ENCODE data around the gene GALC. TPM values are rescaled to one million over a fixed set of nuclear protein-coding genes. Genes with fewer than 3 reads are reported as not detected.

Gene GALC
- total and polyA plus RNA-seq, 2 donors (not counting 3 experiments of a cell fraction or from before 2014, with no cell fraction given), result 12.4 to 14.2 TPM

DNA sequence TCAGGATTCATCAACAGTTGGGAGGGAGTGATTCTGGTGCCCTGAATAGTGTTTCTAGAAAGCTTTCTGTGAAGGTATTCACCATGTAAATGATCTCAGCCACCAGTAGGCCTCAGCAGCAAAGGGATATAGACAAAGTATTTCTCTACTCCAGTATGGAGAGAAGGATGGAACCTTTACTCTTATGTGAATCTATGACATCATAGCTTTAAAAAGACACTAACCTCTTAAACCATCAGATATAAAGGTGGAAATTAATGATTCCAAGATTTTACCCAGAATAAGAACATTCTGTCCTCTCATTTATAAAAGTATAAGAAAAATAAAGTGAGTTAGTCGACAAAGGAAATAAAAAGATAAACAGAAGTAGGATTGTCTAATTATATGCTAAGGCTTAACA, 16.5 kb upstream of the GALC start:
- ChIA-PET POLR2A (no interaction called here), CTCF (no interaction called here)
- TF ChIP-seq EZH2 (IDR thresholded peaks at IDR 0.05; ENCODE audit: borderline replicate concordance, low read depth, low read length, severe bottlenecking), result no peak
- TF ChIP-seq POLR2A (IDR thresholded peaks at IDR 0.05; ENCODE audit: low read depth, low read length), result no peak
- TF ChIP-seq POLR2AphosphoS5 (IDR thresholded peaks at IDR 0.05; ENCODE audit: insufficient read depth, low read depth, low read length), result no peak
- TF ChIP-seq GATA2 (IDR thresholded peaks at IDR 0.05; ENCODE audit: insufficient read depth, insufficient read length, low read depth, low read length), result no peak
- TF ChIP-seq, protein P1, sequence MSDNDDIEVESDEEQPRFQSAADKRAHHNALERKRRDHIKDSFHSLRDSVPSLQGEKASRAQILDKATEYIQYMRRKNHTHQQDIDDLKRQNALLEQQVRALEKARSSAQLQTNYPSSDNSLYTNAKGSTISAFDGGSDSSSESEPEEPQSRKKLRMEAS (IDR thresholded peaks at IDR 0.05; ENCODE audit: insufficient read depth, insufficient read length), result no peak
- no peak for TF ChIP-seq MYC (IDR thresholded peaks at IDR 0.05; ENCODE audit: low read depth, low read length)
- no peak for TF ChIP-seq JUN (IDR thresholded peaks at IDR 0.05; ENCODE audit: borderline replicate concordance, insufficient read depth, insufficient read length, low read depth)
- Histone ChIP-seq H3K27me3 (ENCODE audit: control insufficient read depth in 2 of 2, insufficient read depth in 2 of 2, low read length in 2 of 2) (no peaks in the 10 kb centered on the region), H3K79me2 (ENCODE audit: control insufficient read depth, insufficient read depth, low read length) (no peaks in the 10 kb centered on the region), H3K4me1 (ENCODE audit: control insufficient read depth, extremely low read depth, insufficient read depth, low read length) (peaks cover 3% of the 10 kb centered on the region), H3K36me3 (ENCODE audit: control insufficient read depth in 2 of 2, extremely low read depth in 1 of 2, insufficient read depth in 2 of 2, low read length in 2 of 2) (no peaks in the 10 kb centered on the region), H2AFZ (ENCODE audit: low read depth, low read length) (no peak overlapping the region), H4K20me1 (replicated peaks; ENCODE audit: control insufficient read depth, extremely low read depth, insufficient read depth, low read length) (no peaks in the 10 kb centered on the region), H3K4me2 (ENCODE audit: insufficient read depth, low read length) (no peak overlapping the region), H3K9me1 (replicated peaks; ENCODE audit: control insufficient read depth, extremely low read depth, insufficient read depth, low read length) (peaks cover 2% of the 10 kb centered on the region), H3K27ac (ENCODE audit: insufficient read depth, low read depth, low read length) (no peak overlapping the region), H3K9me3 (replicated peaks; ENCODE audit: control insufficient read depth, insufficient read depth, low read length) (no peaks in the 10 kb centered on the region), H3K9ac (replicated peaks; ENCODE audit: extremely low read depth, insufficient read depth, low read length) (no peak overlapping the region), H3K4me3 (replicated peaks in 1 of 3; ENCODE audit: insufficient read depth in 1 of 3, low read depth in 1 of 3, low read length in 3 of 3) (no peak overlapping the region)
- intact Hi-C loops (cut with micrococcal nuclease), result no loop called here
- BruUV-seq (replicated peaks), result no TSS peak
- no peak for DNase-seq (ENCODE audit: low read depth, low spot score)
- no peak for FAIRE-seq
- dilution Hi-C loops (cut with MboI; ENCODE audit: extremely low pct_ligation_motif_present, low sequenced_read_pairs), result no loop called here

DNA sequence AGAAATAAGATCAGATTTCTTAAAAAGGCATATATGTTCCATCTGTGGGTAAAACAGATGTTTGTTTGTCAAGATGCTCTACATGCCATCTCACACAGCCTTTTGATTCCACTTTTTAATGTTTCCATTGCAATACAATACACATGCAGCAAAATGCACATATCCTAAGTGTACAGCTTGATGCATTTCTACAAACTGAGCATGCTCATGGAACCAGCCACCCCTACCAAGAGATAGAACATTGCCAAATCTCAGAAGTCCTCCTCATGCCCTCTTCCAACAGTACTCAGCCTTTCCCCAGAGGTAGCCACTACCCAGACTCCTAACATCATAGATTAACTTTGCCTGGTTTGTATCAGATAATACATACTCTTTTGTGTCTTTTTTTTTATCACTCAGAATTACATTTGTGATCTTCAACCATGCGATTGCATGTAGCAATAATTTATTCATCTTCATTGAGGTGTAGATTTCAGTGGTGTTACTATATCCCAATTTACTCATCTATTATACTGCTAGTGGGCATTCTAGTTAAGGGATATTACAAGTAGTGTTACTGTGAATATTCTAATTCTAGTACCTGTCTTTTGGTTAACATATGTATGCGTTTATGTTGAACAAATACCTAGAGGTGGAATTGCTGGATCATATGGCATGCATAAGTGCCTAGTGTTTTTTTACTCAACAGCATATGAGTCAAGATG, 15.2 kb upstream of the GALC start:
- dilution Hi-C loops (cut with MboI; ENCODE audit: extremely low pct_ligation_motif_present, low sequenced_read_pairs), result no loop called here
- no peak overlapping the region for H3K4me2 ChIP-seq (ENCODE audit: insufficient read depth, low read length)
- POLR2A ChIA-PET, result no interaction called here

More for the DNA sequence above, 15.2 kb upstream of the GALC start:
- no peak overlapping the region for H3K9ac ChIP-seq (replicated peaks; ENCODE audit: extremely low read depth, insufficient read depth, low read length)
- CTCF ChIA-PET, result no interaction called here
- peaks cover 2% of the 10 kb centered on the region for H3K9me1 ChIP-seq (replicated peaks; ENCODE audit: control insufficient read depth, extremely low read depth, insufficient read depth, low read length)
- peaks cover 3% of the 10 kb centered on the region for H3K4me1 ChIP-seq (ENCODE audit: control insufficient read depth, extremely low read depth, insufficient read depth, low read length)
- no peaks in the 10 kb centered on the region for H3K36me3 ChIP-seq (ENCODE audit: control insufficient read depth in 2 of 2, extremely low read depth in 1 of 2, insufficient read depth in 2 of 2, low read length in 2 of 2)
- H3K27me3 ChIP-seq (ENCODE audit: control insufficient read depth in 2 of 2, insufficient read depth in 2 of 2, low read length in 2 of 2), result no peaks in the 10 kb centered on the region
- no peaks in the 10 kb centered on the region for H4K20me1 ChIP-seq (replicated peaks; ENCODE audit: control insufficient read depth, extremely low read depth, insufficient read depth, low read length)
- no peak overlapping the region for H3K27ac ChIP-seq (ENCODE audit: insufficient read depth, low read depth, low read length)
- no peaks in the 10 kb centered on the region for H3K9me3 ChIP-seq (replicated peaks; ENCODE audit: control insufficient read depth, insufficient read depth, low read length)
- DNase-seq (ENCODE audit: low read depth, low spot score) (no peak), FAIRE-seq (no peak)
- intact Hi-C loops (cut with micrococcal nuclease), result no loop called here
- no peak overlapping the region for H2AFZ ChIP-seq (ENCODE audit: low read depth, low read length)
- no peak for TF ChIP-seq FOS (IDR thresholded peaks at IDR 0.05; ENCODE audit: borderline replicate concordance, insufficient read depth, low read length)
- TF ChIP-seq MYC (IDR thresholded peaks at IDR 0.05; ENCODE audit: low read depth, low read length), result no peak
- TF ChIP-seq JUN (IDR thresholded peaks at IDR 0.05; ENCODE audit: borderline replicate concordance, insufficient read depth, insufficient read length, low read depth), result no peak
- TF ChIP-seq, protein P2, sequence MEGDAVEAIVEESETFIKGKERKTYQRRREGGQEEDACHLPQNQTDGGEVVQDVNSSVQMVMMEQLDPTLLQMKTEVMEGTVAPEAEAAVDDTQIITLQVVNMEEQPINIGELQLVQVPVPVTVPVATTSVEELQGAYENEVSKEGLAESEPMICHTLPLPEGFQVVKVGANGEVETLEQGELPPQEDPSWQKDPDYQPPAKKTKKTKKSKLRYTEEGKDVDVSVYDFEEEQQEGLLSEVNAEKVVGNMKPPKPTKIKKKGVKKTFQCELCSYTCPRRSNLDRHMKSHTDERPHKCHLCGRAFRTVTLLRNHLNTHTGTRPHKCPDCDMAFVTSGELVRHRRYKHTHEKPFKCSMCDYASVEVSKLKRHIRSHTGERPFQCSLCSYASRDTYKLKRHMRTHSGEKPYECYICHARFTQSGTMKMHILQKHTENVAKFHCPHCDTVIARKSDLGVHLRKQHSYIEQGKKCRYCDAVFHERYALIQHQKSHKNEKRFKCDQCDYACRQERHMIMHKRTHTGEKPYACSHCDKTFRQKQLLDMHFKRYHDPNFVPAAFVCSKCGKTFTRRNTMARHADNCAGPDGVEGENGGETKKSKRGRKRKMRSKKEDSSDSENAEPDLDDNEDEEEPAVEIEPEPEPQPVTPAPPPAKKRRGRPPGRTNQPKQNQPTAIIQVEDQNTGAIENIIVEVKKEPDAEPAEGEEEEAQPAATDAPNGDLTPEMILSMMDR (IDR thresholded peaks at IDR 0.05; ENCODE audit: extremely low read depth in 1 of 2, insufficient read depth in 1 of 2, low read depth in 1 of 2, low read length in 2 of 2), result no peak
- TF ChIP-seq POLR2AphosphoS5 (IDR thresholded peaks at IDR 0.05; ENCODE audit: insufficient read depth, low read depth, low read length), result no peak
- no peak overlapping the region for H3K4me3 ChIP-seq (replicated peaks in 1 of 3; ENCODE audit: insufficient read depth in 1 of 3, low read depth in 1 of 3, low read length in 3 of 3)
- no TSS peak for BruUV-seq (replicated peaks)
- H3K79me2 ChIP-seq (ENCODE audit: control insufficient read depth, insufficient read depth, low read length), result no peaks in the 10 kb centered on the region

Data from endothelial cell of umbilical vein (primary cell).